Measurements from ENCODE around the gene CHAT.

Gene CHAT

GRCh38 chr10:49688920-49689319 lies 75.1 kb downstream of the CHAT start:
- no peak for DNase-seq (ENCODE audit: low spot score)

GRCh38 chr10:49689882-49690510 lies 76.2 kb downstream of the CHAT start:
- DNase-seq (ENCODE audit: low spot score): no peak

- no peak for DNase-seq (ENCODE audit: low spot score)
These were observed 77.0 kb downstream of the CHAT start for GRCh38 chr10:49690698-49691356.

DNA sequence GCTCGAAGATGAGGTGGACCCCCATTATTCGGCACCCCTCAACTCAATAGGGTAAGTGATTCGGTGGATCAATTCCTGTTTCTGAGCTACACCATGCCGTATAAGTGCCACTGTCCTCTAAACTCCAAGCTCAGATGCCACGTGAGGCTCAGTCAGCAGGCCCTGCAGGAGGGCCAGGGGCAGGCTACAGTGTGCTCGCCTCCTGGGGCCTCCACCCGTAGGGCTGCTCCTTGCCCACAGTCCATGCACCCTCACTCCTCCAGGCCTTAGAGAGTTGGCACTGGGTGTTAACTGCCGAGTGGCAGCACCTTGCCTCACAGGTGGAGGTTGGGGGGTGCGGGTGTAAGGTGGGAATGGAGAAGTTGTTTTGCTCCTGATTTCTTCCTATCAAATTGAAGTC lies 77.8 kb downstream of the CHAT start:
- no peak for DNase-seq (ENCODE audit: low spot score)

DNA sequence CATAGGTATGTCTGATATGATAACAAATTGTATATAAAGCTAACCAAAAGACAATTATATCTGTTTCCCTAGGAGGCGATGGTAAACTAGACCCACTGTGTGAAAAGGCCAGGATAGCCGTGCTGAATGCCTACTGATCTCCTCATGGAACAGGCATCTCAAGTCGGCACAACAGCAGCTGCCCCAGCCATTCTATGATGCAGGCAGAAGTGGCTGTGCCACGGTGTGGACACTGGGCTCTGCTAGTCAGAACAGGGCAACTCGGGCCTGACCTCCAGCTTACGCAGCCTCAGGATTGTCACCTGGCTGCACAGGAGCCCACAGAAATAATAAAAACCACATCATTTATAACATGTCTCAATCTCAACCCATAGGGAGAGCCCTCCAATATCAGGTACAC lies 80.6 kb downstream of the CHAT start:
- no peak for DNase-seq (ENCODE audit: low spot score)

- DNase-seq (ENCODE audit: low spot score): no peak
These were observed 82.5 kb downstream of the CHAT start for GRCh38 chr10:49696311-49696710.

DNA sequence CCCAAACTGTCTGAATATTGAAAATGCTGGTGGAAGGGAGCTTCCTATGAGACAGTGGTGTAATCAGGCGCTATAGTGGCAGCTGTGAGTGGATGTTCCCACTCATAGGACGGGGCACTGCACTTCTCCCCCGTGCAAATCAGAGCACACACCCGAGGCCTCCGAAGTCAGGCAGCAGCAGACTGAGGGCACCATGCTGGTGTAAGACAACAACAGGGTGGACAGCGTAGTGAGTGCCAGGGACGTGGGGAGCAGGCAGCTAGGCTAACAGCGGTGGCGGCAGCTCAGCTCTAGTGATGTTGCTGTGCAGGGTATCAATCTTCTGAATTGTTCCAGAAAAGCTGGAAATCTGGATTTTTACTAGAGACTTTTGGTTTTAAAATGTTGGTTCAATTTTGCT lies 84.8 kb downstream of the CHAT start:
- DNase-seq (ENCODE audit: low spot score): no peak

- DNase-seq (ENCODE audit: low spot score): no peak
These were observed 86.4 kb downstream of the CHAT start for GRCh38 chr10:49700211-49700610.

DNA sequence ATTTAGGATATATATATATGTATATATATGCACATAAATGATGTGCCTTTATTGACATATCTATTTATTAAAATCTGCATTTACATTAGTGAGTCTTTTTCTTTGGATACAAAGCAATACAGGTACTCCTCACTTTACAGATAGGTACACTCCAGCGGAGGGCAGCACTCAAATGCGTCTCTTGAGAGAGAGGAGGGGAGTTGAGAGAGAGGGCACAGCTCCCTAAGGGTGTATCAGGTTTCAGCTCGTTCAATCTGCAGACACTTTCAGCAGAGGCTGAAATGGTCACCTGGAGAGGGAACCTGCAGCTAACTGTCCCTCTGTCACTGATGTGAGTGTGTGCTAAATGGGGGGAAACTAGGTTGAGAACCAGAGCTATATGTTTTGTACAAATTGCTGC lies 87.2 kb downstream of the CHAT start:
- DNase-seq (ENCODE audit: low spot score): no peak

GRCh38 chr10:49707585-49707984 lies 93.7 kb downstream of the CHAT start:
- no peak for DNase-seq (ENCODE audit: low spot score)

DNA sequence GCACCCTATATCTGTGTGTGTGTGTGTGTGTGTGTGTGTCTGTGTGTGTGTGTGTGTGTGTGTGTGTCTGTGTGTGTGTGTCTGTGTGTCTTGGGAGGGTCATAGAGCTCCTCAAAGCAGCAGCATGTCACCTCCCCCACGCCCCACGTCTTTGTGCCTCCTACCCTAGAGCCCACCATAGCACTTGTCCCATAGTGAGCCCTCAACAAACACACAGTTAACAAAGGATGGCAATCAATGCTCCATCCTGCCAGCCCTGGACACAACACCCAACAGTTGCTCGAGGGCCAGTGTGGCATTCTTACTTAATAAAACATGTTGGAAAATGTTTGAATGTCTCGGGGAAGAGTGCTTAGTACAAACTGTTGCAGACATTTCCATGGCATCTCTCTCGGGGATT lies 96.1 kb downstream of the CHAT start:
- DNase-seq (ENCODE audit: low spot score): no peak

- DNase-seq (ENCODE audit: low spot score): no peak
These were observed 97.1 kb downstream of the CHAT start for GRCh38 chr10:49710966-49711365.

GRCh38 chr10:49711481-49711880 lies 97.6 kb downstream of the CHAT start:
- DNase-seq (ENCODE audit: low spot score): no peak

- DNase-seq (ENCODE audit: low spot score): no peak
These were observed 99.4 kb downstream of the CHAT start for GRCh38 chr10:49713266-49713665.
